Left ventricle myocardium inferior (tissue), 1 donor: ENCODE data around the gene KCNJ16. TPM values are rescaled to one million over a fixed set of nuclear protein-coding genes. Genes with fewer than 3 reads are reported as not detected.

Source experiments
- DNase-seq: peaks from one replicate; pipeline ENCODE4 v3.0.0-alpha.2; 2020
- H3K27ac ChIP-seq: fragments of 200-600 bp; replicated peaks from 2 replicates; pipeline ENCODE4 v1.8.0; 2021
- H3K27me3 ChIP-seq: fragments of 200-600 bp; 2 replicates; pipeline ENCODE4 v1.8.0; 2021; ENCODE audit warnings: low read depth
- H3K36me3 ChIP-seq: fragments of 200-600 bp; 2 replicates; pipeline ENCODE4 v1.8.0; 2021
- H3K4me1 ChIP-seq: fragments of 200-600 bp; 2 replicates; pipeline ENCODE4 v1.8.0; 2021
- H3K4me3 ChIP-seq: fragments of 200-600 bp; 2 replicates; pipeline ENCODE4 v1.8.0; 2021; ENCODE audit warnings: mild to moderate bottlenecking, moderate library complexity
- H3K9me3 ChIP-seq: fragments of 200-600 bp; replicated peaks from 2 replicates; pipeline ENCODE4 v1.8.0; 2021
- intact Hi-C: fragments of 100-400 bp; cut with micrococcal nuclease; formaldehyde crosslinking; loops from one replicate; pipeline ENCODE4 v1.11.0; 2022
- total RNA-seq: library from RNA; stranded (reverse); fragmentation: NEBNext Ultra II Directional; extraction: Animal tissue kit (Norgen Biotek cat#: 25700); gene quantifications from one replicate; pipeline ENCODE4 v1.2.1, GENCODE V29; 2021
- TF ChIP-seq, protein P1 (sequence below): fragments of 200-600 bp; IDR thresholded peaks from 2 replicates; pipeline ENCODE4 v1.8.0; 2021; ENCODE audit warnings: antibody characterized with exemption, mild to moderate bottlenecking, borderline replicate concordance
- donor health status: DM: no; HTN: yes; CAD: no; lungs with severe emphysema.

The KCNJ16 gene
- total RNA-seq, 1 donor from 2014 or later = not detected

DNA sequence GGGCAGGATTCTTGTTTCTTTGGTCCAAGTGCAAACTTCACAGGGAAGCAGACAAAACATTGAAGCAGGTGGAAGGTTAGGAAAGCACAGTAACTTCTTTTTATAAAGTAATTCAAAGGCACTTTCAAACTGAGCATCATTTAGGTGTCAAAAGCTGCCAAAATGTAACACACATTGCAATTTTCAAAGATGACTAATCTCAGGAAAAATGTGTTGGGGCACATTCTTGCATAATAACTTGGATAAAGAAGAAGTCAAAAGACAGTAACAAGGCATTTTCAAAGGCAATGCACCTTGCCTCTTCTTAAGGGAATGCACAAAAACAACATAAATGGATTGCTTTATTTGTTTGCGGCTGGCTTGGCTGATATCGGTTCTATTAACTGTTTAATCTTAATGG lies 97.9 kb downstream of the KCNJ16 start:
- Histone ChIP-seq H3K4me1 (peaks cover 54% of the 10 kb centered on the region), H3K27me3 (no peaks in the 10 kb centered on the region), H3K36me3 (peaks cover 24% of the 10 kb centered on the region), H3K4me3 (peak overlapping the region; percentile 86), H3K9me3 (no peaks in the 10 kb centered on the region), H3K27ac (peak overlapping the region; percentile 97)
- DNase-seq = no peak
- intact Hi-C loops = no loop called here
- TF ChIP-seq, protein P1, sequence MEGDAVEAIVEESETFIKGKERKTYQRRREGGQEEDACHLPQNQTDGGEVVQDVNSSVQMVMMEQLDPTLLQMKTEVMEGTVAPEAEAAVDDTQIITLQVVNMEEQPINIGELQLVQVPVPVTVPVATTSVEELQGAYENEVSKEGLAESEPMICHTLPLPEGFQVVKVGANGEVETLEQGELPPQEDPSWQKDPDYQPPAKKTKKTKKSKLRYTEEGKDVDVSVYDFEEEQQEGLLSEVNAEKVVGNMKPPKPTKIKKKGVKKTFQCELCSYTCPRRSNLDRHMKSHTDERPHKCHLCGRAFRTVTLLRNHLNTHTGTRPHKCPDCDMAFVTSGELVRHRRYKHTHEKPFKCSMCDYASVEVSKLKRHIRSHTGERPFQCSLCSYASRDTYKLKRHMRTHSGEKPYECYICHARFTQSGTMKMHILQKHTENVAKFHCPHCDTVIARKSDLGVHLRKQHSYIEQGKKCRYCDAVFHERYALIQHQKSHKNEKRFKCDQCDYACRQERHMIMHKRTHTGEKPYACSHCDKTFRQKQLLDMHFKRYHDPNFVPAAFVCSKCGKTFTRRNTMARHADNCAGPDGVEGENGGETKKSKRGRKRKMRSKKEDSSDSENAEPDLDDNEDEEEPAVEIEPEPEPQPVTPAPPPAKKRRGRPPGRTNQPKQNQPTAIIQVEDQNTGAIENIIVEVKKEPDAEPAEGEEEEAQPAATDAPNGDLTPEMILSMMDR = no peak

DNA sequence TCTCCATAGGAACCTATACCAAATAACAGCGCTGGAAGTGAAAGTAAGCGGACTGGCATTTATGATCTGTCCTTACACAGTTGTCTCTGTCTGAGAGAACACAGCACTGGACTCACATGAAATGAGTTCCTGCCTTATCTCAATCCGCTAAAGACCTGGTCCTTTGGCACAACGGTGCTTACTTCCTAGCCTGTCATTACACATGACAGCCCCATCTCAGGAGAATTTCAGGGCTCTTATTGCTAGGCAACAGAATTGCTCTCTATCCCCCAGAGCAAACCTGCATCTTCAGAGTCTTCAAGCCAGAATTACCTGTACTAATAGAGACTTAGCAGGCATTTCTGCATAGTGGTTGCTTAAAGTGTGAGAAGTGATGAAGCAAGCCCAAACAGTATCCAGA lies 98.7 kb downstream of the KCNJ16 start:
- H3K36me3 ChIP-seq = peaks cover 24% of the 10 kb centered on the region
- H3K9me3 ChIP-seq = no peaks in the 10 kb centered on the region
- H3K27ac ChIP-seq = peak overlapping the region; percentile 97
- no peak for DNase-seq
- peak overlapping the region; percentile 86 for H3K4me3 ChIP-seq
- TF ChIP-seq, protein P1 = no peak
- intact Hi-C loops = no loop called here
- no peaks in the 10 kb centered on the region for H3K27me3 ChIP-seq
- peaks cover 51% of the 10 kb centered on the region for H3K4me1 ChIP-seq

DNA sequence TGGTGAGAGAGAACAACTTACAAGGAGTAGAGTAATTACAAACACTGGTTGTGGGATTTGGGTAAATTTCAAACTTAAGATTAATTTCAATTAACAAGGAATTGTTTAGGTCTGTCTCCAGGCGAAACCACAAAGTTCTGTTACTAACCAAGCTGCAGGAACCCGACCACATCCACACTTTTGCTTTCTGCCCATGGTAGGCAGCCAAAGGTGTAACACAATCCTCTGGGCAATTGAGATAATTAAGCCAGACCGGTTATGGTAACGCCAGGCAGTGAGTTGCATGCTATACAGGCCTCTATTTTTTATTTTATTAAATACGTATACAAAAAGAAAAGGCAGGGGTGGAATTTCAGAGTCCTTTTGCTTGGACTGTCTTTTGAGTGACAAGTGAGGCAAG lies 106.4 kb downstream of the KCNJ16 start:
- intact Hi-C loops = no loop called here

DNA sequence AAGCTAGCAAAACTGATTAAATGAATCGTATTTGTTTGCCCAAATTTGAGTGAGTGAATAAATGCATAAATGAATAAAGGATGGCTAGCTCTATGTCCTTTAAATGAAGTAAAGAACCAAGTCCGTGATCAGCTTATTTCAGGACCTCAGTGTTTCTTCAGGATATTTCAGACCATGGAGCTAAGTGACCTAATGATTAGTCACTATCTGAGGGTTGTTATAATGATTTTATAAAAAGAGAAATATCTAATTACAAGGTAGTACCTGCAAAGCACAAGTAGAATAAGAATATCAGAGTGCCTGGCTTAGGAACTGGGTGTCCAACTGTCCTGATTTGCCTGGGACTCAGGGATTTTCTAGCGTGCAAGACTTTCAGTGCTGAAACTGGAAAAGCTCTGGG lies 106.8 kb downstream of the KCNJ16 start:
- peak overlapping the region; percentile 36 for H3K27ac ChIP-seq

More for the DNA sequence above, 106.4 kb downstream of the KCNJ16 start:
- no peak for DNase-seq
- Histone ChIP-seq H3K4me3 (no peak overlapping the region), H3K9me3 (no peaks in the 10 kb centered on the region), H3K27me3 (no peaks in the 10 kb centered on the region), H3K36me3 (peaks cover 6% of the 10 kb centered on the region), H3K4me1 (peaks cover 69% of the 10 kb centered on the region), H3K27ac (peak overlapping the region; percentile 36)
- TF ChIP-seq, protein P1 = no peak

DNA sequence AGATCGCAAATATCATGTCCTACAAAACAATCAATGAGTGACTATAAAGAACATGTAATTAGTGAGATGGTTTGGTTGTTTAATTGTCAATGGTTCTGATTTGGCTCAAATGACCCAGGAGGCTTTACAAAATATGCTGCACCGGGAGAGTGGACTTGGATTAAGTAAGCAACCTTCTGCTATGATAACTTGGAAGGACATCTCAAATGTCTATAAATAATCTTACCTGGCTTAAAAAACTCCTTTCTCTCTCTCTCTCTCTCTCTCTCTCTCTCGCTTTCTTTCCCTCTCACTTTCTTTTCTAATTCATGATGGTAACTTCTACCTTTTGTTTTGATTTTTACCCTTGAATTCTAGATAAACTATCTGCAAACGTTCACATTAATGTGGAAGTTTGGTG lies 108.5 kb downstream of the KCNJ16 start:
- H3K36me3 ChIP-seq = no peaks in the 10 kb centered on the region
- H3K27ac ChIP-seq = peak overlapping the region; percentile 36
- no peak overlapping the region for H3K4me3 ChIP-seq
- no peak for DNase-seq
- peaks cover 53% of the 10 kb centered on the region for H3K4me1 ChIP-seq
- intact Hi-C loops = no loop called here
- no peaks in the 10 kb centered on the region for H3K27me3 ChIP-seq
- H3K9me3 ChIP-seq = no peaks in the 10 kb centered on the region
- TF ChIP-seq, protein P1 = no peak

More for the DNA sequence above, 106.8 kb downstream of the KCNJ16 start:
- no peaks in the 10 kb centered on the region for H3K9me3 ChIP-seq
- intact Hi-C loops = no loop called here
- peaks cover 66% of the 10 kb centered on the region for H3K4me1 ChIP-seq
- H3K4me3 ChIP-seq = no peak overlapping the region
- DNase-seq = no peak
- H3K36me3 ChIP-seq = peaks cover 3% of the 10 kb centered on the region
- TF ChIP-seq, protein P1 = no peak
- no peaks in the 10 kb centered on the region for H3K27me3 ChIP-seq
